H1 (cell line): ENCODE results near the gene HLA-DQA1. TPM values are rescaled to one million over a fixed set of nuclear protein-coding genes. Genes with fewer than 3 reads are reported as not detected.

ENCODE experiments used
- BACH1 ChIP-seq: IDR thresholded peaks from 2 replicates; pipeline ENCODE4 v1.6.1; 2012; ENCODE audit warnings: low read length, improper control_type of control experiment
- CHD2 ChIP-seq: IDR thresholded peaks from 2 replicates; pipeline ENCODE4 v1.6.1; 2012; ENCODE audit warnings: low read length, improper control_type of control experiment
- EGR1 ChIP-seq: IDR thresholded peaks from 2 replicates; pipeline ENCODE4 v1.6.1; 2011; ENCODE audit warnings: low read depth, low read length, borderline replicate concordance
- KDM4A ChIP-seq: IDR thresholded peaks from one replicate; pipeline ENCODE4 v1.7.1; 2012; ENCODE audit warnings: low read depth, mild to moderate bottlenecking, moderate library complexity, low read length, inconsistent platforms; ENCODE audit not compliant: severe bottlenecking
- POLR2A ChIP-seq, 2 experiments: IDR thresholded peaks; 1 replicate in 1 of 2; 2 replicates in 1 of 2; pipeline ENCODE4 v1.6.1; 2011; ENCODE audit warnings: low read depth in 2 of 2, low read length in 2 of 2, mild to moderate bottlenecking in 2 of 2; ENCODE audit errors: control extremely low read depth in 1 of 2
- POLR2AphosphoS5 ChIP-seq: IDR thresholded peaks from 2 replicates; pipeline ENCODE4 v1.6.1; 2011; ENCODE audit warnings: low read depth, low read length
- RXRA ChIP-seq: IDR thresholded peaks from 2 replicates; pipeline ENCODE4 v1.6.1; 2011; ENCODE audit warnings: low read depth, mild to moderate bottlenecking, low read length, moderate library complexity; ENCODE audit not compliant: insufficient read depth
- SP1 ChIP-seq: IDR thresholded peaks from 2 replicates; pipeline ENCODE4 v1.6.1; 2011; ENCODE audit warnings: low read depth, low read length
- TBP ChIP-seq: IDR thresholded peaks from 2 replicates; pipeline ENCODE4 v1.6.1; 2011; ENCODE audit warnings: low read depth, low read length, improper control_type of control experiment
- polyA plus RNA-seq, 7 experiments: library from polyadenylated mRNA; depleted of rRNA in 3 of 7; stranded (reverse) in 5 of 7; unstranded in 2 of 7; fragments of >200 nt in 5 of 7; fragments of 200-250 nt in 2 of 7; gene quantifications; 1 replicate in 5 of 7; 2 replicates in 1 of 7; 4 replicates in 1 of 7; pipeline versions ENCODE4 v1.2.1 to v1.2.3, GENCODE V29; 2011 to 2013; ENCODE audit warnings: missing spikeins in 2 of 7, mixed read lengths in 2 of 7
- total RNA-seq: library from RNA; stranded (reverse); fragmentation: NEBNext Ultra II Directional; extraction: Animal tissue kit (Norgen Biotek cat#: 25700); gene quantifications from 2 replicates; pipeline ENCODE4 v1.2.1, GENCODE V29; 2021
- TF ChIP-seq, protein P1 (sequence below): fragments of 300-600 bp; sonication (generic); IDR thresholded peaks from 2 replicates; pipeline ENCODE4 v1.7.1; 2012; ENCODE audit warnings: low read length, moderate library complexity, mild to moderate bottlenecking, inconsistent platforms; ENCODE audit not compliant: insufficient replicate concordance

Gene HLA-DQA1
- total and polyA plus RNA-seq, 2 of the 8 experiments (the other 6 are each of a cell fraction or from before 2014, with no cell fraction given), result 0.12 TPM; not detected in 1

DNA sequence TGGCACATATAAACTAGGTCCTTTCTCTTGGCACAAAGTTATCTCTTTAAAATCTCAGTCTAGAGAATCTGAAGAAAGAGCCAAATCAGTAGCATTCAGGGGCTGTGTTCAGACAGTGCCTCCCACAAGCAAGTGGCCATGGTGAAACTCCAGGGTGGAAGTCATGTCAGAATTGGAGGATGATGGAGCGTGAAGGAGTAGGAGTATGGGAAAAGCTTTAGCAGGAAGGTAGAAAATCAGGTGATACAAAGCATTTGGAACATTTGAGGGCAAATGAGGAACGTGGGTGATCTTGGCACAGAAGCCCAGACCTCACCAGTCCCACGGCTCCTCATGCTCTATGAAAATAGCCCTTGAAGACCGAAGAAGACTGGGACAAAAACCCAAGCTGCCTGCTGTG is 32.0 kb downstream of the HLA-DQA1 start (continued):
- TF ChIP-seq, protein P1, sequence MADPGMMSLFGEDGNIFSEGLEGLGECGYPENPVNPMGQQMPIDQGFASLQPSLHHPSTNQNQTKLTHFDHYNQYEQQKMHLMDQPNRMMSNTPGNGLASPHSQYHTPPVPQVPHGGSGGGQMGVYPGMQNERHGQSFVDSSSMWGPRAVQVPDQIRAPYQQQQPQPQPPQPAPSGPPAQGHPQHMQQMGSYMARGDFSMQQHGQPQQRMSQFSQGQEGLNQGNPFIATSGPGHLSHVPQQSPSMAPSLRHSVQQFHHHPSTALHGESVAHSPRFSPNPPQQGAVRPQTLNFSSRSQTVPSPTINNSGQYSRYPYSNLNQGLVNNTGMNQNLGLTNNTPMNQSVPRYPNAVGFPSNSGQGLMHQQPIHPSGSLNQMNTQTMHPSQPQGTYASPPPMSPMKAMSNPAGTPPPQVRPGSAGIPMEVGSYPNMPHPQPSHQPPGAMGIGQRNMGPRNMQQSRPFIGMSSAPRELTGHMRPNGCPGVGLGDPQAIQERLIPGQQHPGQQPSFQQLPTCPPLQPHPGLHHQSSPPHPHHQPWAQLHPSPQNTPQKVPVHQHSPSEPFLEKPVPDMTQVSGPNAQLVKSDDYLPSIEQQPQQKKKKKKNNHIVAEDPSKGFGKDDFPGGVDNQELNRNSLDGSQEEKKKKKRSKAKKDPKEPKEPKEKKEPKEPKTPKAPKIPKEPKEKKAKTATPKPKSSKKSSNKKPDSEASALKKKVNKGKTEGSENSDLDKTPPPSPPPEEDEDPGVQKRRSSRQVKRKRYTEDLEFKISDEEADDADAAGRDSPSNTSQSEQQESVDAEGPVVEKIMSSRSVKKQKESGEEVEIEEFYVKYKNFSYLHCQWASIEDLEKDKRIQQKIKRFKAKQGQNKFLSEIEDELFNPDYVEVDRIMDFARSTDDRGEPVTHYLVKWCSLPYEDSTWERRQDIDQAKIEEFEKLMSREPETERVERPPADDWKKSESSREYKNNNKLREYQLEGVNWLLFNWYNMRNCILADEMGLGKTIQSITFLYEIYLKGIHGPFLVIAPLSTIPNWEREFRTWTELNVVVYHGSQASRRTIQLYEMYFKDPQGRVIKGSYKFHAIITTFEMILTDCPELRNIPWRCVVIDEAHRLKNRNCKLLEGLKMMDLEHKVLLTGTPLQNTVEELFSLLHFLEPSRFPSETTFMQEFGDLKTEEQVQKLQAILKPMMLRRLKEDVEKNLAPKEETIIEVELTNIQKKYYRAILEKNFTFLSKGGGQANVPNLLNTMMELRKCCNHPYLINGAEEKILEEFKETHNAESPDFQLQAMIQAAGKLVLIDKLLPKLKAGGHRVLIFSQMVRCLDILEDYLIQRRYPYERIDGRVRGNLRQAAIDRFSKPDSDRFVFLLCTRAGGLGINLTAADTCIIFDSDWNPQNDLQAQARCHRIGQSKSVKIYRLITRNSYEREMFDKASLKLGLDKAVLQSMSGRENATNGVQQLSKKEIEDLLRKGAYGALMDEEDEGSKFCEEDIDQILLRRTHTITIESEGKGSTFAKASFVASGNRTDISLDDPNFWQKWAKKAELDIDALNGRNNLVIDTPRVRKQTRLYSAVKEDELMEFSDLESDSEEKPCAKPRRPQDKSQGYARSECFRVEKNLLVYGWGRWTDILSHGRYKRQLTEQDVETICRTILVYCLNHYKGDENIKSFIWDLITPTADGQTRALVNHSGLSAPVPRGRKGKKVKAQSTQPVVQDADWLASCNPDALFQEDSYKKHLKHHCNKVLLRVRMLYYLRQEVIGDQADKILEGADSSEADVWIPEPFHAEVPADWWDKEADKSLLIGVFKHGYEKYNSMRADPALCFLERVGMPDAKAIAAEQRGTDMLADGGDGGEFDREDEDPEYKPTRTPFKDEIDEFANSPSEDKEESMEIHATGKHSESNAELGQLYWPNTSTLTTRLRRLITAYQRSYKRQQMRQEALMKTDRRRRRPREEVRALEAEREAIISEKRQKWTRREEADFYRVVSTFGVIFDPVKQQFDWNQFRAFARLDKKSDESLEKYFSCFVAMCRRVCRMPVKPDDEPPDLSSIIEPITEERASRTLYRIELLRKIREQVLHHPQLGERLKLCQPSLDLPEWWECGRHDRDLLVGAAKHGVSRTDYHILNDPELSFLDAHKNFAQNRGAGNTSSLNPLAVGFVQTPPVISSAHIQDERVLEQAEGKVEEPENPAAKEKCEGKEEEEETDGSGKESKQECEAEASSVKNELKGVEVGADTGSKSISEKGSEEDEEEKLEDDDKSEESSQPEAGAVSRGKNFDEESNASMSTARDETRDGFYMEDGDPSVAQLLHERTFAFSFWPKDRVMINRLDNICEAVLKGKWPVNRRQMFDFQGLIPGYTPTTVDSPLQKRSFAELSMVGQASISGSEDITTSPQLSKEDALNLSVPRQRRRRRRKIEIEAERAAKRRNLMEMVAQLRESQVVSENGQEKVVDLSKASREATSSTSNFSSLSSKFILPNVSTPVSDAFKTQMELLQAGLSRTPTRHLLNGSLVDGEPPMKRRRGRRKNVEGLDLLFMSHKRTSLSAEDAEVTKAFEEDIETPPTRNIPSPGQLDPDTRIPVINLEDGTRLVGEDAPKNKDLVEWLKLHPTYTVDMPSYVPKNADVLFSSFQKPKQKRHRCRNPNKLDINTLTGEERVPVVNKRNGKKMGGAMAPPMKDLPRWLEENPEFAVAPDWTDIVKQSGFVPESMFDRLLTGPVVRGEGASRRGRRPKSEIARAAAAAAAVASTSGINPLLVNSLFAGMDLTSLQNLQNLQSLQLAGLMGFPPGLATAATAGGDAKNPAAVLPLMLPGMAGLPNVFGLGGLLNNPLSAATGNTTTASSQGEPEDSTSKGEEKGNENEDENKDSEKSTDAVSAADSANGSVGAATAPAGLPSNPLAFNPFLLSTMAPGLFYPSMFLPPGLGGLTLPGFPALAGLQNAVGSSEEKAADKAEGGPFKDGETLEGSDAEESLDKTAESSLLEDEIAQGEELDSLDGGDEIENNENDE, result no peak
- TF ChIP-seq BACH1 (no peak), EGR1 (no peak), POLR2AphosphoS5 (no peak), POLR2A (IDR thresholded peaks at IDR 0.05; ENCODE audit: control extremely low read depth in 1 of 2, low read depth in 2 of 2, low read length in 2 of 2) (no peak), TBP (no peak), KDM4A (no peak), SP1 (no peak), CHD2 (no peak), RXRA (no peak)
